ENCODE results near the gene MORN1. TPM values are rescaled to one million over a fixed set of nuclear protein-coding genes. Genes with fewer than 3 reads are reported as not detected.

MORN1 gene
- total RNA-seq, 2 experiments from 2014 or later: 5.9 to 6.6 TPM

- ChIA-PET CTCF (interaction anchor here (1.2 kb wide), 1 partner anchor 35 kb away, joined by 5 read pairs; no protein-coding TSS in a partner anchor), POLR2A (no interaction called here)
- TF ChIP-seq CTCF (IDR thresholded peaks at IDR 0.05): no peak
- Mint-ChIP-seq H3K27ac (no peak overlapping the region), H3K36me3 (ENCODE audit: low read depth) (no peaks in the 10 kb centered on the region), H3K4me1 (ENCODE audit: low read depth) (no peaks in the 10 kb centered on the region), H3K4me3 (no peak overlapping the region), H3K9me3 (no peaks in the 10 kb centered on the region), H3K27me3 (no peaks in the 10 kb centered on the region)
- ATAC-seq (no peak), DNase-seq (no peak)
- intact Hi-C loops (cut with micrococcal nuclease): no loop called here
Measured at GRCh38 chr1:2347409-2347785, 44.0 kb downstream of the MORN1 start.

GRCh38 chr1:2346691-2347408 lies 44.5 kb downstream of the MORN1 start:
- intact Hi-C loops (cut with micrococcal nuclease): no loop called here

GRCh38 chr1:2345297-2346075 lies 45.9 kb downstream of the MORN1 start:
- POLR2A ChIA-PET: interaction anchor here (0.7 kb wide), 1 partner anchor 393 kb away, joined by 3 read pairs; no protein-coding TSS in a partner anchor
- CTCF ChIA-PET: no interaction called here
- no peaks in the 10 kb centered on the region for H3K4me1 Mint-ChIP-seq (ENCODE audit: low read depth)
- no peak for TF ChIP-seq CTCF (IDR thresholded peaks at IDR 0.05)
- intact Hi-C loops (cut with micrococcal nuclease): no loop called here
- no peaks in the 10 kb centered on the region for H3K36me3 Mint-ChIP-seq (ENCODE audit: low read depth)
- no peak overlapping the region for H3K27ac Mint-ChIP-seq
- no peaks in the 10 kb centered on the region for H3K9me3 Mint-ChIP-seq
- DNase-seq (no peak), ATAC-seq (no peak)
- no peak overlapping the region for H3K4me3 Mint-ChIP-seq
- no peaks in the 10 kb centered on the region for H3K27me3 Mint-ChIP-seq

More at GRCh38 chr1:2346691-2347408, 44.5 kb downstream of the MORN1 start:
- ATAC-seq (no peak), DNase-seq (no peak)
- H3K36me3 Mint-ChIP-seq (ENCODE audit: low read depth): no peaks in the 10 kb centered on the region
- H3K9me3 Mint-ChIP-seq: no peaks in the 10 kb centered on the region
- no peak for TF ChIP-seq CTCF (IDR thresholded peaks at IDR 0.05)
- no peak overlapping the region for H3K4me3 Mint-ChIP-seq
- no peaks in the 10 kb centered on the region for H3K4me1 Mint-ChIP-seq (ENCODE audit: low read depth)
- H3K27me3 Mint-ChIP-seq: no peaks in the 10 kb centered on the region
- POLR2A ChIA-PET: interaction anchor here (0.7 kb wide), 1 partner anchor 394 kb away, joined by 3 read pairs; no protein-coding TSS in a partner anchor
- no peak overlapping the region for H3K27ac Mint-ChIP-seq
- CTCF ChIA-PET: interaction anchor here (1.2 kb wide), 1 partner anchor 35 kb away, joined by 5 read pairs; no protein-coding TSS in a partner anchor

GRCh38 chr1:2344744-2345296 lies 46.5 kb downstream of the MORN1 start:
- no peaks in the 10 kb centered on the region for H3K4me1 Mint-ChIP-seq (ENCODE audit: low read depth)
- no peak overlapping the region for H3K4me3 Mint-ChIP-seq
- no peak overlapping the region for H3K27ac Mint-ChIP-seq
- TF ChIP-seq CTCF (IDR thresholded peaks at IDR 0.05): no peak
- no peaks in the 10 kb centered on the region for H3K36me3 Mint-ChIP-seq (ENCODE audit: low read depth)
- intact Hi-C loops (cut with micrococcal nuclease): no loop called here
- ChIA-PET CTCF (no interaction called here), POLR2A (no interaction called here)
- no peak for DNase-seq
- ATAC-seq: no peak
- H3K9me3 Mint-ChIP-seq: no peaks in the 10 kb centered on the region
- no peaks in the 10 kb centered on the region for H3K27me3 Mint-ChIP-seq

Data from activated CD8-positive, alpha-beta T cell treated with anti-CD3 and anti-CD28 coated beads for 36 hours (primary cell).